GM12878 (cell line): Measurements from ENCODE around the gene IL15. TPM values are rescaled to one million over a fixed set of nuclear protein-coding genes. Genes with fewer than 3 reads are reported as not detected.

Experiments used
- ATAC-seq: fragments of 200-7000 bp; cut with Tn5 transposase; 3 replicates; pipeline ENCODE4 v1.9.1; 2020; ENCODE audit warnings: mild to moderate bottlenecking, moderate library complexity
- BruUV-seq: library from RNA; stranded (reverse); fragments of 400-500 nt; replicated peaks from 2 replicates; lab custom pipeline; 2021; lab: Mats Ljungman, UMichigan
- CTCF ChIA-PET: fragments of 300-600 bp; sonication (Branson Sonifier 250); formaldehyde crosslinking; extraction: SDS; loops from one replicate; lab custom pipeline; 2021; ENCODE audit warnings: inconsistent platforms; lab: Yijun Ruan, JAX
- POLR2A ChIA-PET: fragments of 350-600 bp; formaldehyde crosslinking; extraction: SDS; loops from one replicate; lab custom pipeline; 2021; ENCODE audit warnings: inconsistent platforms; lab: Charles Lee
- RAD21 ChIA-PET: fragments of 300-600 bp; sonication (Branson Sonifier 250); formaldehyde crosslinking; loops from one replicate; lab custom pipeline; 2023; ENCODE audit warnings: antibody characterized with exemption; ENCODE audit not compliant: unreplicated experiment; lab: Charles Lee
- SMC1A ChIA-PET: fragments of 300-600 bp; sonication (Branson Sonifier 250); formaldehyde crosslinking; loops from one replicate; lab custom pipeline; 2023; ENCODE audit not compliant: unreplicated experiment, uncharacterized antibody; lab: Charles Lee
- DNase-seq: peaks from one replicate; pipeline ENCODE4 v3.0.0-alpha.2; 2011; ENCODE audit warnings: low read depth, low spot score
- FAIRE-seq: peaks from 3 replicates; lab custom pipeline; 2011; peaks lifted over from hg19 to GRCh38; lab: Jason Lieb, UNC
- H2AFZ ChIP-seq: 2 replicates; pipeline ENCODE4 v1.6.0; 2011; ENCODE audit warnings: low read depth, low read length, control low read depth; ENCODE audit not compliant: control insufficient read depth
- H3K27ac ChIP-seq: 2 replicates; pipeline ENCODE4 v1.5.1; 2011; ENCODE audit warnings: control low read depth; ENCODE audit not compliant: control insufficient read depth, insufficient read depth
- H3K27me3 ChIP-seq, 2 experiments: replicated peaks in 1 of 2; 2 replicates each; pipeline versions ENCODE4 v1.6.0 to v1.6.1; 2011; ENCODE audit warnings: low read length in 1 of 2; ENCODE audit not compliant: control insufficient read depth in 2 of 2, insufficient read depth in 2 of 2
- H3K36me3 ChIP-seq, 2 experiments: 2 replicates each; pipeline ENCODE4 v1.5.1; 2011; ENCODE audit warnings: low read length in 1 of 2; ENCODE audit not compliant: control insufficient read depth in 2 of 2, insufficient read depth in 2 of 2
- H3K4me1 ChIP-seq: 2 replicates; pipeline ENCODE4 v1.6.1; 2011; ENCODE audit warnings: mild to moderate bottlenecking, low read length, moderate library complexity, mixed read lengths; ENCODE audit not compliant: control insufficient read depth, insufficient read depth
- H3K4me2 ChIP-seq: 2 replicates; pipeline ENCODE4 v1.6.0; 2011; ENCODE audit warnings: control low read depth; ENCODE audit not compliant: control insufficient read depth, insufficient read depth
- H3K4me3 ChIP-seq: fragments of 200-600 bp; sonication (generic); 2 replicates; pipeline ENCODE4 v1.5.1; 2016
- H3K79me2 ChIP-seq: 2 replicates; pipeline ENCODE4 v1.6.0; 2011; ENCODE audit warnings: low read length; ENCODE audit not compliant: control insufficient read depth, insufficient read depth
- H3K9ac ChIP-seq: 2 replicates; pipeline ENCODE4 v1.8.0; 2011; ENCODE audit warnings: low read length, control low read depth, mixed read lengths; ENCODE audit not compliant: control insufficient read depth, insufficient read depth
- H3K9me3 ChIP-seq: replicated peaks from 3 replicates; pipeline ENCODE4 v1.5.1; 2011; ENCODE audit warnings: mild to moderate bottlenecking, low read length; ENCODE audit not compliant: control insufficient read depth, insufficient read depth
- H4K20me1 ChIP-seq: 2 replicates; pipeline ENCODE4 v1.6.0; 2011; ENCODE audit not compliant: control insufficient read depth, insufficient read depth
- ASH2L ChIP-seq: fragments of 300-600, 200-600 bp; sonication (generic); IDR thresholded peaks from 2 replicates; pipeline ENCODE4 v1.6.1; 2017; ENCODE audit warnings: low read depth, mild to moderate bottlenecking, borderline replicate concordance
- EGR1 ChIP-seq, 2 experiments: IDR thresholded peaks; 1 replicate in 1 of 2; 2 replicates in 1 of 2; pipeline ENCODE4 v1.6.1; 2011 to 2012; ENCODE audit warnings: low read depth in 2 of 2, low read length in 2 of 2, borderline replicate concordance in 1 of 2, mild to moderate bottlenecking in 1 of 2, moderate library complexity in 1 of 2
- ETV6 ChIP-seq, 2 experiments: fragments of 450-650 bp in 1 of 2; IDR thresholded peaks in 1 of 2; conservative IDR thresholded peaks in 1 of 2; 2 replicates each; pipeline ENCODE4 v1.6.1; 2014; ENCODE audit warnings: antibody characterized with exemption in 1 of 2, borderline replicate concordance in 1 of 2, low read depth in 1 of 2, mild to moderate bottlenecking in 1 of 2, moderate library complexity in 1 of 2
- FOXK2 ChIP-seq: fragments of 450-650 bp; IDR thresholded peaks from 2 replicates; pipeline ENCODE4 v1.6.1; 2017; ENCODE audit warnings: mild to moderate bottlenecking, moderate library complexity
- MEF2A ChIP-seq: IDR thresholded peaks from 2 replicates; pipeline ENCODE4 v1.6.1; 2011; ENCODE audit warnings: low read depth, mild to moderate bottlenecking, low read length, moderate library complexity; ENCODE audit not compliant: insufficient read depth
- MTA3 ChIP-seq: IDR thresholded peaks from 2 replicates; pipeline ENCODE4 v1.6.1; 2012; ENCODE audit warnings: low read length, inconsistent platforms, borderline replicate concordance
- MYB ChIP-seq: fragments of 150-350 bp; IDR thresholded peaks from 2 replicates; pipeline ENCODE4 v1.6.1; 2014; ENCODE audit warnings: mild to moderate bottlenecking, low read depth, low read length, borderline replicate concordance
- PAX5 ChIP-seq: IDR thresholded peaks from 2 replicates; pipeline ENCODE4 v1.6.1; 2011; ENCODE audit warnings: low read depth, low read length, borderline replicate concordance
- POU2F2 ChIP-seq: IDR thresholded peaks from 3 replicates; pipeline ENCODE4 v1.6.1; 2011; ENCODE audit warnings: low read depth, mild to moderate bottlenecking, low read length, borderline replicate concordance
- STAT3 ChIP-seq: IDR thresholded peaks from 2 replicates; pipeline ENCODE4 v1.6.1; 2011; ENCODE audit warnings: low read depth, low read length, improper control_type of control experiment
- TAF1 ChIP-seq: IDR thresholded peaks from 2 replicates; pipeline ENCODE4 v1.6.1; 2011; ENCODE audit warnings: mild to moderate bottlenecking, low read depth, low read length, borderline replicate concordance
- TARDBP ChIP-seq: IDR thresholded peaks from 2 replicates; pipeline ENCODE4 v1.6.1; 2016; ENCODE audit warnings: borderline replicate concordance
- TCF3 ChIP-seq: IDR thresholded peaks from 2 replicates; pipeline ENCODE4 v1.6.1; 2012; ENCODE audit warnings: low read depth, mild to moderate bottlenecking, low read length, borderline replicate concordance; ENCODE audit not compliant: insufficient read depth
- WRNIP1 ChIP-seq: IDR thresholded peaks from 2 replicates; pipeline ENCODE4 v1.6.1; 2011; ENCODE audit warnings: low read depth, low read length, improper control_type of control experiment, borderline replicate concordance
- ZNF274 ChIP-seq: IDR thresholded peaks from one replicate; pipeline ENCODE4 v1.8.0; 2011; ENCODE audit not compliant: insufficient read length, insufficient read depth
- WGBS: methylation state at CpG from one replicate; pipeline ENCODE4 v1.1.6; 2016; ENCODE audit warnings: low lambda C conversion rate; ENCODE audit not compliant: insufficient replicate concordance, insufficient coverage; ENCODE audit errors: missing lambda C conversion rate; 5-methylcytosine and 5-hydroxymethylcytosine counted together
- in situ Hi-C: fragments of 300-500 bp; cut with MboI; formaldehyde crosslinking; loops from 9 replicates; pipeline ENCODE4 v1.14.3; 2018; ENCODE audit warnings: mixed read lengths
- intact Hi-C: fragments of 100-400 bp; cut with micrococcal nuclease; formaldehyde crosslinking; loops from one replicate; pipeline ENCODE4 v1.14.2; 2022; ENCODE audit not compliant: unreplicated experiment
- polyA plus RNA-seq, 11 experiments: library from polyadenylated mRNA; depleted of rRNA in 4 of 11; unstranded in 6 of 11; stranded (reverse) in 5 of 11; fragments of >200 nt; fragmentation: Nextera tagmentation in 4 of 11; fragmentation: Illumina TruSeq in 1 of 11; extraction: Ambion mirVana in 4 of 11; extraction: Trizol in 1 of 11; gene quantifications; 1 replicate in 1 of 11; 2 replicates in 10 of 11; pipeline versions ENCODE4 v1.2.1 to v1.2.3, GENCODE V29; 2011 to 2016; ENCODE audit warnings: inconsistent platforms in 2 of 11, missing spikeins in 2 of 11, low read depth in 1 of 11
- total RNA-seq, 4 experiments: library from RNA; depleted of rRNA in 3 of 4; stranded (reverse); fragments of >200 nt in 3 of 4; fragmentation: Illumina TruSeq in 1 of 4; extraction: Trizol in 1 of 4; gene quantifications; 2 replicates each; pipeline versions ENCODE4 v1.2.1 to v1.2.3, GENCODE V29; 2013 to 2021
- TF ChIP-seq, protein P1 (sequence below): fragments of 450-650 bp; IDR thresholded peaks from 2 replicates; pipeline ENCODE4 v1.6.1; 2016; ENCODE audit warnings: mild to moderate bottlenecking, moderate library complexity, borderline replicate concordance
- TF ChIP-seq, protein P2 (sequence below): IDR thresholded peaks from 2 replicates; pipeline ENCODE4 v1.6.1; 2012; ENCODE audit warnings: low read depth, low read length, improper control_type of control experiment

The IL15 gene
- total and polyA plus RNA-seq, 10 of the 15 experiments (the other 5 are each of a cell fraction or from before 2014, with no cell fraction given), result 6.0 to 11.4 (median 8.2) TPM

DNA sequence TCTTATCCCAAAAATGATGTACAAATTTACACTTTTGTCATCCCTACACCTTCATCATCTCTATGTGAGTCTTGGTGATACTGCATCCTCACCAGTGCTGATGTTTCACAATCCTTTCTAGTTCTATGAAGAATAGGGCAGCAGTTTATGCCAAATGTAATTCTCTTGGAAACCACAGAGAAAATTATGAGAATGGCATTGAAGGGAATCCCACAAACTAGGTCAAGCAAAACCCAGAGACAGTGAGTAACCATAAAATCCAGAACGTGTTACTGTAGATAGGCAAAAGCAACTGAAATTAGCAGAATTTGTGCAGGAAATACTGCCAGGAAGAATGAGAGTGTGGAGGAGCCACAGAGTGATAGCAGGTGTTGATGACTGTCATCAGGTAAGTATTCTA is 24.5 kb downstream of the IL15 start:
- 7% methylated on average over 1 of the region's 1 CpG for WGBS
- TF ChIP-seq POU2F2 (no peak), TARDBP (no peak), ETV6 (conservative IDR thresholded peaks at IDR 0.05 in 1 of 2, IDR thresholded peaks at IDR 0.05 in 1 of 2; ENCODE audit: borderline replicate concordance in 1 of 2, low read depth in 1 of 2) (no peak), MYB (no peak), EGR1 (IDR thresholded peaks at IDR 0.05; ENCODE audit: borderline replicate concordance in 1 of 2, low read depth in 2 of 2, low read length in 2 of 2) (no peak), ZNF274 (no peak), ASH2L (no peak), PAX5 (no peak), FOXK2 (no peak), MTA3 (no peak), TCF3 (no peak), STAT3 (no peak), WRNIP1 (no peak), MEF2A (no peak), TAF1 (no peak)
- TF ChIP-seq, protein P1, sequence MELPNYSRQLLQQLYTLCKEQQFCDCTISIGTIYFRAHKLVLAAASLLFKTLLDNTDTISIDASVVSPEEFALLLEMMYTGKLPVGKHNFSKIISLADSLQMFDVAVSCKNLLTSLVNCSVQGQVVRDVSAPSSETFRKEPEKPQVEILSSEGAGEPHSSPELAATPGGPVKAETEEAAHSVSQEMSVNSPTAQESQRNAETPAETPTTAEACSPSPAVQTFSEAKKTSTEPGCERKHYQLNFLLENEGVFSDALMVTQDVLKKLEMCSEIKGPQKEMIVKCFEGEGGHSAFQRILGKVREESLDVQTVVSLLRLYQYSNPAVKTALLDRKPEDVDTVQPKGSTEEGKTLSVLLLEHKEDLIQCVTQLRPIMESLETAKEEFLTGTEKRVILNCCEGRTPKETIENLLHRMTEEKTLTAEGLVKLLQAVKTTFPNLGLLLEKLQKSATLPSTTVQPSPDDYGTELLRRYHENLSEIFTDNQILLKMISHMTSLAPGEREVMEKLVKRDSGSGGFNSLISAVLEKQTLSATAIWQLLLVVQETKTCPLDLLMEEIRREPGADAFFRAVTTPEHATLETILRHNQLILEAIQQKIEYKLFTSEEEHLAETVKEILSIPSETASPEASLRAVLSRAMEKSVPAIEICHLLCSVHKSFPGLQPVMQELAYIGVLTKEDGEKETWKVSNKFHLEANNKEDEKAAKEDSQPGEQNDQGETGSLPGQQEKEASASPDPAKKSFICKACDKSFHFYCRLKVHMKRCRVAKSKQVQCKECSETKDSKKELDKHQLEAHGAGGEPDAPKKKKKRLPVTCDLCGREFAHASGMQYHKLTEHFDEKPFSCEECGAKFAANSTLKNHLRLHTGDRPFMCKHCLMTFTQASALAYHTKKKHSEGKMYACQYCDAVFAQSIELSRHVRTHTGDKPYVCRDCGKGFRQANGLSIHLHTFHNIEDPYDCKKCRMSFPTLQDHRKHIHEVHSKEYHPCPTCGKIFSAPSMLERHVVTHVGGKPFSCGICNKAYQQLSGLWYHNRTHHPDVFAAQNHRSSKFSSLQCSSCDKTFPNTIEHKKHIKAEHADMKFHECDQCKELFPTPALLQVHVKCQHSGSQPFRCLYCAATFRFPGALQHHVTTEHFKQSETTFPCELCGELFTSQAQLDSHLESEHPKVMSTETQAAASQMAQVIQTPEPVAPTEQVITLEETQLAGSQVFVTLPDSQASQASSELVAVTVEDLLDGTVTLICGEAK, result no peak
- TF ChIP-seq, protein P2, sequence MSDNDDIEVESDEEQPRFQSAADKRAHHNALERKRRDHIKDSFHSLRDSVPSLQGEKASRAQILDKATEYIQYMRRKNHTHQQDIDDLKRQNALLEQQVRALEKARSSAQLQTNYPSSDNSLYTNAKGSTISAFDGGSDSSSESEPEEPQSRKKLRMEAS, result no peak

More for the DNA sequence above, 24.5 kb downstream of the IL15 start:
- Histone ChIP-seq H3K4me1 (peaks cover 10% of the 10 kb centered on the region), H3K79me2 (peaks cover 11% of the 10 kb centered on the region), H3K9me3 (peaks cover 2% of the 10 kb centered on the region), H4K20me1 (no peaks in the 10 kb centered on the region), H3K4me2 (no peak overlapping the region), H2AFZ (no peak overlapping the region), H3K27me3 (no peaks in the 10 kb centered on the region), H3K36me3 (peaks cover 0 to 2% of the 10 kb centered on the region in 2 experiments; a peak in 1 of 4 replicates), H3K9ac (no peak overlapping the region), H3K27ac (no peak overlapping the region), H3K4me3 (no peak overlapping the region)
- ChIA-PET POLR2A (interaction anchor here (1.5 kb wide), 1 partner anchor 11 kb away, joined by 4 read pairs; no protein-coding TSS in a partner anchor), CTCF (interaction anchor here (0.5 kb wide), 1 partner anchor 600 kb away, joined by 5 read pairs; no protein-coding TSS in a partner anchor), SMC1A (interaction anchor here (0.9 to 2.0 kb wide), 3 partner anchors 14 to 24 kb away, joined by 3 to 10 read pairs (median 9); partner anchors contain the start of gene IL15), RAD21 (no interaction called here)
- in situ Hi-C loops, result no loop called here
- intact Hi-C loops, result no loop called here
- FAIRE-seq (no peak), ATAC-seq (no peak), DNase-seq (no peak)
- BruUV-seq, result no TSS peak
